ENCODE data around the gene GRIK1. TPM values are rescaled to one million over a fixed set of nuclear protein-coding genes. Genes with fewer than 3 reads are reported as not detected.

Gene GRIK1
- total RNA-seq, 1 donor from 2014 or later: not detected

DNA sequence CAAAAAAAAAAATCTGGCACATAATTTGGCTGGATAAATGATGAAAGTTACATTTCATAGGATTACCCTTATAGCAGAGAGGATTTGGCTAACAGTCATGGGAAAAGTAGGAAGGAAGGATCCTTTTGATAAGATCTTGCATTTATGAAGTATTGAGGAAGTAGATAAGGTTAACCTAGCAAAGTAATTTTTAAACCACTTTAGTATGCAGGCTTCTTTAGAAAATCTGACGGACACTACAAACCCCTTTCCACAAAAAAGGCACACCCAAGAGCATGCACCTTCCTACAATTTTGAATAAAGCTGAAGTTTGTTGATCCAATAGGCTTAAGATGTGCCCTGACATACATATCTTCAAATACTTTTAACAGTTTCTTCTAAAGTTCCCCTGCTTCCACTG is 275.2 kb downstream of the GRIK1 start:
- no peak for DNase-seq
- no peak for ATAC-seq
- no peaks in the 10 kb centered on the region for H3K36me3 ChIP-seq
- intact Hi-C loops (cut with DNase I): no loop called here
- TF ChIP-seq, protein P1, sequence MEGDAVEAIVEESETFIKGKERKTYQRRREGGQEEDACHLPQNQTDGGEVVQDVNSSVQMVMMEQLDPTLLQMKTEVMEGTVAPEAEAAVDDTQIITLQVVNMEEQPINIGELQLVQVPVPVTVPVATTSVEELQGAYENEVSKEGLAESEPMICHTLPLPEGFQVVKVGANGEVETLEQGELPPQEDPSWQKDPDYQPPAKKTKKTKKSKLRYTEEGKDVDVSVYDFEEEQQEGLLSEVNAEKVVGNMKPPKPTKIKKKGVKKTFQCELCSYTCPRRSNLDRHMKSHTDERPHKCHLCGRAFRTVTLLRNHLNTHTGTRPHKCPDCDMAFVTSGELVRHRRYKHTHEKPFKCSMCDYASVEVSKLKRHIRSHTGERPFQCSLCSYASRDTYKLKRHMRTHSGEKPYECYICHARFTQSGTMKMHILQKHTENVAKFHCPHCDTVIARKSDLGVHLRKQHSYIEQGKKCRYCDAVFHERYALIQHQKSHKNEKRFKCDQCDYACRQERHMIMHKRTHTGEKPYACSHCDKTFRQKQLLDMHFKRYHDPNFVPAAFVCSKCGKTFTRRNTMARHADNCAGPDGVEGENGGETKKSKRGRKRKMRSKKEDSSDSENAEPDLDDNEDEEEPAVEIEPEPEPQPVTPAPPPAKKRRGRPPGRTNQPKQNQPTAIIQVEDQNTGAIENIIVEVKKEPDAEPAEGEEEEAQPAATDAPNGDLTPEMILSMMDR (IDR thresholded peaks at IDR 0.05): no peak
- no peaks in the 10 kb centered on the region for H3K9me3 ChIP-seq
- no peaks in the 10 kb centered on the region for H3K27me3 ChIP-seq
- no peaks in the 10 kb centered on the region for H3K4me1 ChIP-seq
- H3K27ac ChIP-seq: no peak overlapping the region
- H3K4me3 ChIP-seq: no peak overlapping the region

DNA sequence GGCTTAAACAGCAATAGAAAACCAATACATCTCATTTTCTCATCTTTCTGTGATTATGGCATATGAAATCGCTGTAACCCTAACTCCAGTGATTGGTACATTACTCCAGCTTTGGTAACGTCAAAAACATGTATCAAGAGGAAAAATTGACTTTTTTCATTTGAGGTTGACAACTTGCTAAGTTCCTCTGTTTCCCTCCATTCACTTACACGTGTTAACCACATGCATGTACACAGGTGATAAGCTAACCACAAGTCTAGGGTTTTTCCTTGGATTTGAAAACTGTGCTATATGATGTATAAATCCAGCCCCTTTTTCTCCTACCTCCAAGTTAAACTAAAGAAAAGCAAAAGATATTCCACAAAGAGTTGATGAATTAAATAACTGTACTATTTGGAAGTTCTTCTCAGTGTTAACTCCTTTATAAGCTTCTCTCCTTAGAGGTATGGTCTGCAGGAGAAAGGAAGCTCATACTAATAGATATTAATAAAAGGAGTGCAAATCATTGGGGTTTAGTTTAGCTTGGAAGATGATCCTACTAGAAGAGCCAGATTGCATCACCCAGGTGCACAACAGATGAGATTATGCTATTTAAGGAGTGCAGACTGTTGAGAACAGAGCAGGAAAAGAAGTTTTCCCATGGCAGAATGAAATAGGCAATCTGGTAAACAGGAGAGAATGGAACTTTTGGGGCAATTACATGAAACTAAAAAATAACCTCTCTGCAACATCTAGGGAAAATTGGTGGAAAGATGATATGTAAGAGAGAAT is 277.9 kb downstream of the GRIK1 start:
- intact Hi-C loops (cut with DNase I): no loop called here
- no peaks in the 10 kb centered on the region for H3K4me1 ChIP-seq

DNA sequence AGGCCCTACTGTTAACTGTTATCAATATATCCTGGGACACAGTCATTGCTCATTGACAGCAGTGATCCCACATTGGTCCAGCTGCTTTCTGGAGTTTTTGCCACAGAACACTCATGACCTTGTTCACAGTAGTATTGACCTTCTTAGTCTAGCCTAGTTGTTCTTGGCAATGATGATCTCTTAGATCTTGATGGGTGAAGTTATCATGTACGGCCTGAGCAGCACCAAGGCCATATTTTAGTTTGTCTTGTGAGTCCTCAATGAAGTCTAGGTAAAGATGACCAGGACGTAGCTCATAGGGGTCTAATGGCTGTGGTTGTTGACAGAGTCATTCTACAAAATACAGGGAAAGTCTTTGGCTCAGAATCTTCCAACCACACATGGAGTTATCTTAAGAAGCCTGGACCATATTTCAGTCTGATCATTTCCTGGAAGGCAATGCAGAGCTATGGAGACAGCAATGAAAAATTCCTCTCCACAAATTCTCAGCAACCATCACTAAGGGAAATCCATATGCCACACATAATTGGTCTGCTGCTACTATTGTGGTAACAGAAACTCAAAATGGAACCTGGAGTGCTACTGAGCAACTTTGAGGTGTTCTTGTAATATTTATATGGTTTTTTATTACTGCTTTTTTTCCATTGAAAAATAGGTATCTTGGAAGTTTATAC is 279.6 kb downstream of the GRIK1 start:
- H3K36me3 ChIP-seq: no peaks in the 10 kb centered on the region
- DNase-seq (no peak), ATAC-seq (no peak)
- TF ChIP-seq, protein P1 (IDR thresholded peaks at IDR 0.05): no peak
- no peak overlapping the region for H3K27ac ChIP-seq
- no peak overlapping the region for H3K4me3 ChIP-seq
- no peaks in the 10 kb centered on the region for H3K9me3 ChIP-seq
- no peaks in the 10 kb centered on the region for H3K27me3 ChIP-seq
- intact Hi-C loops (cut with DNase I): no loop called here
- H3K4me1 ChIP-seq: no peaks in the 10 kb centered on the region

More for the DNA sequence above, 277.9 kb downstream of the GRIK1 start:
- no peak overlapping the region for H3K27ac ChIP-seq
- ATAC-seq (no peak), DNase-seq (no peak)
- H3K27me3 ChIP-seq: no peaks in the 10 kb centered on the region
- no peaks in the 10 kb centered on the region for H3K9me3 ChIP-seq
- TF ChIP-seq, protein P1 (IDR thresholded peaks at IDR 0.05): no peak
- no peaks in the 10 kb centered on the region for H3K36me3 ChIP-seq
- no peak overlapping the region for H3K4me3 ChIP-seq

DNA sequence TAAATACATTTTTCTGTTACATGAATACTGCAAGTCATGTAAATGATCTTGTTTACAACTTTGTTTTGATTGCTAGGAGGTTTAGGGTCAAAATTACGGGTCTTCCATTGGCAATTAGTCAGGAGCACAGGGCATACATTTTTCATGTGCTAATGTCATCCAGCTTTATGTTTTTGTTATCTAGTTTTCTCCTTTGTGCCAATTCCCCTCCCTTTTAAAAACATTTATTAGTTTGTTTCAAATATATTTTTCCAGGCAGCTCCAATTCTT is 280.9 kb downstream of the GRIK1 start:
- TF ChIP-seq, protein P1 (IDR thresholded peaks at IDR 0.05): no peak
- no peak for DNase-seq
- Histone ChIP-seq H3K27me3 (no peaks in the 10 kb centered on the region), H3K27ac (no peak overlapping the region), H3K4me3 (no peak overlapping the region), H3K36me3 (no peaks in the 10 kb centered on the region), H3K9me3 (no peaks in the 10 kb centered on the region), H3K4me1 (no peaks in the 10 kb centered on the region)
- ATAC-seq: no peak
- intact Hi-C loops (cut with DNase I): no loop called here

DNA sequence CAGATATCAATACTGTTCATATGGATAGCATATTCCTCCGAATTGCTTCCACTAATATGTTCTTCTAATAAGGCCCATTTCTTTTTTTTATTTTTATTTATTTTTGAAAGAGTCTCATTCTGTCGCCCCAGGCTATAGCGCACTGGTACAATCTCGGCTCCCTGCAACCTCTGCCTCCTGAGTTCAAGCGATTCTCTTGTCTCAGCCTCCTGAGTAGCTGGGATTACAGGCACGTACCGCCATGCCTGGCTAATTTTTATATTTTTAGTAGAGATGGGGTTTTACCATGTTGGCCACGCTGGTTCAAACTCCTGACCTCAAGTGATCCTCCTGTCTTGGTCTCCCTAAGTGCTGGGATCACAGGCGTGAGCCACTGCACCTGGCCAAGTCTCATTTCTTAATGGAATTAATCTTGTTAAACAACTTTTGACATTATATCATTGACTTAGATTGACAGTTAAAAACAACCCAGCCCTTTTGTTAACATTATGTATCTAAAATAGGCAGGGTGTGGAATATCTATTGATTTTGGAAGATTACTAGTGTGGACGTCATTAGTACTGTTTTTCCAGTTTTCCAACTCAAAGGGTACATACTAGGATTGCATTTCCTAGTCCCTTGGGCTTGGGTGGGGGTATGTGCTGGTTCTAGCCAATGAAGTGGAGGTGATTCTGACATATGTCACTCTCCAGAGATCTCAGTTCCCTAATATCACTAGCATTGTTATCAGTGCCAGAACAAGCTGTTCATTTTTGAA is 281.4 kb downstream of the GRIK1 start:
- TF ChIP-seq, protein P1 (IDR thresholded peaks at IDR 0.05): no peak
- intact Hi-C loops (cut with DNase I): no loop called here
- DNase-seq (no peak), ATAC-seq (no peak)
- H3K27me3 ChIP-seq: no peaks in the 10 kb centered on the region
- no peaks in the 10 kb centered on the region for H3K4me1 ChIP-seq
- no peaks in the 10 kb centered on the region for H3K9me3 ChIP-seq
- H3K27ac ChIP-seq: no peak overlapping the region
- H3K36me3 ChIP-seq: no peaks in the 10 kb centered on the region
- no peak overlapping the region for H3K4me3 ChIP-seq

Measured in upper lobe of right lung (tissue), 1 donor.